NCI-H2107 (cell line): Measurements from ENCODE around the gene WIZ.

ENCODE experiments used
- DNase-seq: peaks from one replicate; lab custom pipeline; 2025; lab: John Stamatoyannopoulos, UW

The WIZ gene

GRCh38 chr19:15374105-15374651 lies 75.6 kb downstream of the WIZ start:
- DNase-seq: no peak

GRCh38 chr19:15373644-15374043 lies 76.1 kb downstream of the WIZ start:
- no peak for DNase-seq

- DNase-seq: no peak
These were observed 76.9 kb downstream of the WIZ start for GRCh38 chr19:15372891-15373301.

- DNase-seq: no peak
These were observed 77.3 kb downstream of the WIZ start for GRCh38 chr19:15372470-15372869.

- no peak for DNase-seq
These were observed 77.9 kb downstream of the WIZ start for GRCh38 chr19:15371786-15372380.

GRCh38 chr19:15371119-15371518 lies 78.6 kb downstream of the WIZ start:
- DNase-seq: no peak
